GM19023 (cell line): Measurements from ENCODE around the gene PDE3A.

Experiments
- ATAC-seq: cut with Tn5 transposase; IDR thresholded peaks from one replicate; pipeline ENCODE4 v1.9.1; 2021; ENCODE audit warnings: mild to moderate bottlenecking, moderate library complexity; ENCODE audit not compliant: unreplicated experiment

The PDE3A gene

DNA sequence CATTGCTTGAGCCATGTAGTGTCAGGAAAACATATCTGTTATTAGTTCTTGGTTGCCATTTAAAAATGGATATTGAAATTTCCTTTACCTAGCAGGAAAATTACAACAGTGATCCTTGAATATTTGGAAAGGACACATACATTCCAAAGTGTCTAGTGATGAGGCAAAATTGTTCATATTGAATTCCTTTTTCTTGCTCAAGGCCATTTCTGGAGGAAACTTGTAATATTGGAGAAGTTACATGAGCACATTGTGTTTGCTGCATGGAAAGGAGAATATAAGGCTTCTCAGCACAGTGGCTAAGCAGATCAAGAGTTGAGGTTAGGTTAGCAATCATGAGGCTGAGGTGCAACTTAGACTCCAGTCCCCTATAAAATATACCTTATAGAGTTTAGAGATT is 121.9 kb downstream of the PDE3A start:
- ATAC-seq = no peak

DNA sequence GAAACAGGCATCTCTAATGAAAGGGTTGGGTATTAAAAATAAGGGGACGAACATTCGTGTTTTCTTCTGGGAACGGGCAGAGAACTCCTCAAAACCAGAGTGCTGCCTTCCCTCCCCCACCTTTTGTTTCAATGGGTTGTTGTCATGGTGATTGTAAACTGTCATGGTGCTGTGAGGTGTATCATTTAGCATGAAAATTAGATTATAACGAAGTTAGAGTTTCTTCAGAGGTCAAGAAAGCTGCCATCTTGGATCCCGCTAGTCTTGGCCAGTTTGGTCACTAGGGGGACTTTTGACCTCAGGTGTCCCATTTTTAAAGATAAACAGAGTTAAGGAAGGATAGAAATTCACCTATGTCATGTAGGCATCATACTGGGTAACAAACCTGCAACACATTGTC is 123.0 kb downstream of the PDE3A start:
- ATAC-seq = no peak

DNA sequence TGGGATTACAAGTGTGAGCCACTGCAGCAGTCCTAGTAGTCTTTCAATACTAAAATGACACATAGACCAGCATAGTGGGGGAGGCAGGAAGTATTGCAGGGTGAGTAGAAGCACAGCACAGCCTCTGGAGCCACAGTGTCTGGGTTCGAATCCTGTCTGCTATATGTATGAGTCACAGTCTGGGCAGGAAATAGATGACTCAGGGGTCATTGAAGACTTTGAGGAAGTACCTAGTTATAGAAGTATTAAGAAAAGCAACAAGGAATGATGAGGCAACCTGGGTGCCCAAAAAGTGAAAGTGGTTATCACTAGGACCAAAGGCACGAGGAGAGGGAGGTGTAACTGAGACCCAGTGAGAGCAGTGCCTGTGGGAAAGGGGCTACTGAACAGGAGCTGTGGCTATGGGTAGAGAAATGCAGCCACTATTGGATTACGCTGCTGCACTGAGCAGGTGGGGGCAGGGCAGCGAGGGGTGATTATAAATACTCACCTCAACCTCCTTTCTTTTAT is 124.0 kb downstream of the PDE3A start:
- ATAC-seq = no peak

DNA sequence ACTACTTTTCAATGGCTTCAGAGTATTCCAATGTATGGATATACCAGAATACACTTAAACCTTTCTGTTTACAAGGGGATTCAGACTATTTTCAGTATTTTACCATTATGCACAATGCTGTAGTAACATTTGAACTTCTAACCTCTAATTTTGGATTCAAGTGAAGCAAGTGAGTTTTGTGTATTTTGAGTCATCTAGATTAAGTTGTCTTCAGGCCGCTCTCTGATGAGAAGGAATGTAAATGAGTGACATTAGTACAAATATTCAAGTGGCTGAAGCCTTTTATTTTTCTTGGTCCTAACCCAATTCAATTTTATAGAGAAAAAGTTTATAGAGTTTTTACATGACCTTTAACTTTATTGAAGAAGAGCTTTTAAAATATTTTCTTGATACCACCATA is 125.6 kb downstream of the PDE3A start:
- no peak for ATAC-seq

DNA sequence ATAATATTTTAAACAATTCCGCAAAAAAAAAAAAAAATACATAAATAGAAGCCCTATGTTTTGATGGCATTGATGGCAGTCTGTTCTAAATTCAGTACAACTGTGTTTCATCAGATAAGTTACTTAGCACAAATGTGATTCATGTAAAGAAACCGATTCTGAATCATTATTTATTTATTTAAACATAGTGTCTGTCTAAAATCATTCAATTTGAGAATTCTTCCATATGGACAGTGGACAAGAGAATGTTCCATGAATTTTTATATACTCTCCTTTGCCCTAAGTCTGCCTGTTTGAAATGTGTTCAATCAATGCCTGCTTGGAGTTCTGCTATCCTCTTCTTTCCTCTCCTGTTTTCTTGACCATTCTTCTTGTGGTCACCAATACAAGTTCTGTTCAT is 126.5 kb downstream of the PDE3A start:
- ATAC-seq = no peak

DNA sequence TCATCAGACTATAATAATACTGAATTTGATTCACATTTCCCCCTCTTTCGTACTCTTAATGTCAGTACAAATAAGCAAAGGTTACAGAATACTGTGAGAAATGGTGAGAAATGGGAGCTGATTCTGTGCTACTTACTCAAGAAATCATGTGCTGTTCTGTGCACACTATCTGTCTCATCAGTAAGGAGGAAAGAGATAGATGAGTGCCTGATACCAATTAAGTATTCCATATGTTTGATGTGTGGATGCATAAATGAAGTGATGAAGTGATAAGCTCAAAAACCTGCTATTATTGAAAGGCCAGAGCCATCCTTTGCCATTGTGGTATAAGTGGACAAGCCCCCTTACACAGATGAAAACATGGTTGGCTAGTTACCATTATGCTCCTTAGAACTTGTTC is 127.7 kb downstream of the PDE3A start:
- ATAC-seq = no peak

DNA sequence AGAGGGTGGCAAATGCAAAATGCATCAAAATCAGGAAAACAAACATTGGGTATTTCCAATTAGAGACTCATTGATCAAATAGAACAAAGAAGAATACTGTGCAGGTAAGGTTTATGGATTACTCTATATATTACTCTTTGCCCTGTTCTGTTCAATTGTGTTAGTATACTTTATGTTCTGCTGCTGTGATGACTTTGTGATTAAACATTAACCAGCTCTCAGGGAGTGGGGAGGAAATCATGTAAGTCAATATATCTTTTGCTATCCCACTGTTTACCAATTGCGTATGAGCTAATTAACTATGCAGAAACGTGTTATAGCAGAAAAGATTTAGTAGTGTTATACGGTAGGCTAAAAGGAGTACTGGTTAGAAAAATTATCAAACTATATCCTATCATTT is 129.4 kb downstream of the PDE3A start:
- ATAC-seq = no peak

DNA sequence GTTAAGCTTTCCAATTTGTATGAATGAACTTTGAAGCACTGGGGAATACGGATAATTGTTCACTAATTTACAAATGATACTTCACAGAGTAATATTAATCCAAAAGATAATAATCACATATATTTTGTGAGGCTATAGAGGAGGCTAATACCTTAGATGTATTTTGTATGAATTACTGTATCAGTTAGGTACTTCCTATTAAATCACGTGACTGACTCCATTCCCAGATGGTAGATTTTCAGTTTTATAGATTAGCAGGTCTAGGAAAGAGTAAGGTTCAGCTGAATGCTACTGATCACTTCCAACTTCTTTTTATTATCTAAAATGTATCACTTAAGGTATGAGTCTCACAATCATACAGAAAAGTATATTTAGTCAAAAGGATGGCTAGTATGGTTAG is 133.6 kb downstream of the PDE3A start:
- ATAC-seq = no peak

DNA sequence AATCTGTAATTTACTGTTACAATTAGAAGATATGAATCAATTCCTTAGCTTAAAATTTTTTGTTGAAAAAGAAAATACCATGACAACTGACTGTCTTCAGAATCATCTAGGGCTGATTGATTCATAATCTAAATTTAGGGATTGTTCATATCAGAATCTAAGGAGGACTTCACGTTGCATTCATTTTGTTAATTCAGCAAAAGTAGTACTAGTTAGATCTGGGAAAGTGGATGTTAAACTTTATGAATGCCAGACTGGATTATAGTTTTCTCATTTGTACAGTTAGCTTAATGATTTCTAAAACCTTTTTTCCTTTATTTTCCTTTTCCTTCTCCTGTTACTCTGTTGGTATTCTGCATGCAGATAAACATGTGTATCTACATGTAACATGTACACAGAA is 135.5 kb downstream of the PDE3A start:
- ATAC-seq = no peak

DNA sequence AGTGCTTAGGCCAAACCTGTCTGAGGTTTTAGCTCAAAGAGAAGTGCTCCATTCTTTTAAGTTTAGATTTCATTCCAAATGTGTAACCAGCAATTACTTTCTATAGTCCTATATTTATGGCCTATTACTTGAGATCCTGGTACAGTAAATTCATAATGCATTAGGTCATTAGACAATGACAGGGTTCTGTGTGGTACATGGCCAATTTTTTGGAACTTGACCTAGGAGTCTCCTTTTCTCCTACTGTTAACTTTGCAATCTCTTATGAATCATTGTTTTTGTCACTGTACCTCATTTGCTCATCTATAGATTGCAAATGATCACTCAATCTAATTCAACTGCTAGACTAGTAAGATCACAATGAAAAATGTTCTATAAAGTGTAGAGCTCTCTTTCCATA is 136.7 kb downstream of the PDE3A start:
- no peak for ATAC-seq

DNA sequence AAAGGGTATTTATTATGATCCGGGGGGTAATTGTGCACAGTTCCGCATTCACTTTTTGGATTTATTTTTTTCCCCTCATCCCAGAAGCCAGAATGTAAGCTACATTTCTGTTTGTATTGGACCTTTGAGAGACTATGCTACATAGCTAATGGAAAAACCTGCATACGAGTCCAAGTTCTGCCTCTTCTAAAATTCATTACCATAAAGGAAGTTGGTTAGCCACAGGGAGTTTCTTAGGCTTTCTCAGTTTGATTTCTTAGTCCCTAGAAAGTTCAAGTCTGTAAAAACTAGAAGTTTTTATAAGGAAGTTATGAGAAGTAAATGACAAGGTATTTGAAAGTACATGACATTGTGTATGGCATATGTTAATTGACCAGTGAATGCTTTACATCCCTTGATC is 138.7 kb downstream of the PDE3A start:
- ATAC-seq = no peak

DNA sequence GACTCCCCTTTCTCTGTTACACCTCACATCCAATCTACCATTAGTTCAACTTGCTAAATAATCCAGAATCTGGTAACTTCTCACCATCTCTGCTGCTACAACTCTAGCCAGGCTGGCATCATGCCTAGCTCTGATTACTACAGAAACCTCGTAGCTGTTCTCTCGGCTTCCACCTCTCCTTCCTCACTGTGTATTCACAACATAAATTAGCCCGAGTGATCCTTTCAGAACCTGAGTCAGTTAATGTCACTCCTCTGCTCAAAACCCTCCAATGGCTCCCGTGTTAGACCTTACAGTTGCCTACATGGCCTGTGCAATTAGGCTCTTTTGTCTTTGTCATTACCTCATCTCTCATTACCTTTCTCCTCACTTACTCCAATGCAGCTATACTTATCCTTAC is 139.4 kb downstream of the PDE3A start:
- no peak for ATAC-seq

DNA sequence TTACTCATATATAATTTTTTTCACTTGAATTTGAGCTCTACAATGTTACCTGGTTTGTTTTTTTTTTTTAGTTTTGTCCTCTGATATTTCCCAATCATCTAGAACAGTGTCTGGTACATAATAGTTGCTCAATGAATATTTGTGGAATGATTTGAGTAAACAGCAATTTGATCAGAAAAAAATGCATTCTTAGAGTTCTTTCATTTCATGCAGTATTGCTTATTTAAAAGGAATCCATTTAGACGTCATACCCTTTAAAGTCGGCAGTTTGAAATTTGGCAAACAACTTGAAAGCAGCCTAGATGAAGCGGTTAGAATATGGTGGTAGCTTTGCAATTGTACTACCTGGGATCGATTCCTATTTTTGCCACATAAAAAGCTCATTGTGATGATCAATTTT is 140.0 kb downstream of the PDE3A start:
- no peak for ATAC-seq

DNA sequence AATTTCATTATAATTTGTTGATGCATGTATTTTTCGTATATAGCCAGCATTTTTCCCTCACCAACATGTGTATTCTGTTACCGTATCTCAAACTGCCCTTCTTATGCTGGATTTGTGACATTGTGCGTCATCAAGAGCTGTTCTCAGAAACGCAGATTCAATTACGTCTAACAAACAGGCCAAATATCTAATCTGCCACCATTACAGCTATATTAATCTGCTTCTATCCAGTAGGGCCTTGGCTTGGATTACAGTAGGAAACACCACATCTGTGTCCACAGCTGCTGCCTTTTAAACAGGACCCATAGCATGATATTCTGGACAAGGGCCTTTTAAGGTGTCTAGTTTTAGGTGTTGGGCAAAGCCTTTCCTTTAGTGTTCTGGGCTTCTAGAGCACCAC is 140.6 kb downstream of the PDE3A start:
- no peak for ATAC-seq

DNA sequence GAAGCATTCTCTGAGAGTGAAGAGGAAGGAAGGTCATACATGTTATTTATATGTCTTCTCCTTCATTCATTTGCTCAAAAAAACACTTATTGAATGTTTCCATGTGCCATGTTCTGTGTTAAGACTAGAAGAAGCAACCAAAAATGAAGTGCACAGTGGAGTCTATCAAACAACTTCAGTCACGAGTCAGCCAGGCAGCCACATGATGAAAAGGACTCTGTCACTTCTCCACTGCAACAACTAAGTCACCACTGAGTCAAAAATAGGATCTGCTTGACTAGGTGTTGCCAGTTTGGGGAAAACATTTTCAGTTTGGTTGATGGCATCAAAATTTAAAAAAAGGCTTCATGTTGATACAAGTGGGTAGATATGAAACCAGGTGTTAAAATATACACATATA is 142.5 kb downstream of the PDE3A start:
- no peak for ATAC-seq

DNA sequence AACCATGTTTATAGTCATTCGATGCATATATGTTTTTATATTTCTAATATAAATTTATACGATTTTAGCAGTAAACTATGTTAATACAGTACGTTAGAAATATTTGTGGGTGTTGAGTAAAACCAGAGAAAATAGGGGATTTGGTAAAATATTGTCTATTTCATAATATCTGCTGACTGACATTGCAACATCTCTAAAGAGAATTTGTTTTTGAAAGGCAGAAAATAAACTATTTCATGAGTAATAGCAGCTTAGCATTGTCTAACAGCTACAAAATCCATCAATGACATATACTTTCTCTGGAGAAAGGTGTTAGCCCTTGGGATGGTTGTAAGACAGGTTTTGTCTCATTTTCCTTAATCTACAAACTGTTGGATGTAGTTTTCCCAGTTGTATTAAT is 144.9 kb downstream of the PDE3A start:
- ATAC-seq = no peak

DNA sequence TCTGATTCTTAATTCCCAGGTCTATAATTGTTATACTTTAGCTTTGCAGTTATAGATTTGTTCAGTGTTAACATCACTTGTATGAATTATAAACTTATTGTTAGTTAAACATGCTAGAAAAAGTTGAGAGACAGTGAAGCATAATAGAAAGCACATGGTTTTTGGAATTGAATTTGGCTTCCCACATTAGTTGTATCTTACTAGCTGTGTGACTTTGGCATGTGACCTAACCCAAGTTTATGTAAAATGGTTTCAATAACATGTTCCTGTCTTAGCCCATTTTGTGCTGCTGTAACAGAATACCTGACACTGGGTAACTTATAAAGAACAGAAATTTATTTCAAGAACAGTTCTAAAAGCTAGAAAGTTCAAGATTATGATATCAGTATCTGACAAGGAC is 146.3 kb downstream of the PDE3A start:
- ATAC-seq = no peak

DNA sequence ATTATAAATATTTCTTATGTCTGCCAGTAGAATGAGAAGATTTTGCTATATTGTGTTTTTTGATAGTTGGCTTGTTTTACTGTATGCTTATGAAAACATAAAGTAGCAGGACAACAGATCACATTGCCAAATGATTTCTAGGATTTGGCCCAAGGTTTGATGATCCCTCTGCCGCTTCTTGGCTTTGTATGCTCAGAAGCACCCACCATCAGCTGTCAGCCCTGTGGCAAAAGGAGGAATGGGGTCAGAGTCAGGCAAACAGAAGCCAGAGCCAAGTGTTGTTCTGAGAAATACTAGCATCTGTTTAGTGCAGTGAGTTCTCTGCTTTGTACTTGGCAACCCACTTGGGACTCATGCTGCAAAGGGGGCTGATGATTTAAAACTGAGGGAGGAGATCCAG is 152.2 kb downstream of the PDE3A start:
- ATAC-seq = no peak

DNA sequence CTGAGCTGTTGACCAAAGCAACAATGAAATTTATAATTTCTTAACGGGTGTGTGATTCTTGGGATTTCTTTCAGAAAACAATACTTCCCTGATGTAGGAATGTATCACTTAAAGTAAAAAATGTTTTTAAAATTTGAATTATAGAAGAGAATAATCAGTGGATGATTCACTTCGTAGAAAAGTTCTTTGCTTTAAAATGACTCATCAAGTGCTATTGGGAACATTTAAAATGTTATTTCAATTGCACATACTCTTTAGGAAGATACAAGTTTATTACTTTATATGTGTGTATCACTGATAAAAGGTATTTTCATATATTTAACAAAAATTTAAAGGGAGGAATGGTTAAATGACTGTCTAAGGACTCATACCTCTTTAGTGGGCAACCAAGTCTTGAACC is 155.3 kb downstream of the PDE3A start:
- ATAC-seq = no peak

DNA sequence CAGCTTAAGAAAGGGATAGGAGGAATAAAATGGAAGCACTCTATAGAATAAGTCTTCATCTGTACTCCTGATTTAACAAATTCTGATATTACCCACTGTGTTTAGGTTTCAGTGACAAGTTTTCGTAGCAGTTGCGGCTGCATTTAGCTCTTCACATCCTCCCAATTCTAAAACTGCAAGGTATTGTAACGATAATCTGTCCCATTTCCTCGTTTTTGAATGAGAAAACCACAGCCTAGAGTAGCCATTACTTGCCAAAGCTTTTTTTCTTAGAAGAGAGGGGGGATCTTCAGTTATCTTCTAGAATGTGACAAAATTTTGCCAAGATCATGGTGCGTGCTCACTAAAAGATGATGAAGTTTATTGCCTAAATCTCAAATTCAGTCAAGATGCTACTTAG is 155.8 kb downstream of the PDE3A start:
- ATAC-seq = no peak

DNA sequence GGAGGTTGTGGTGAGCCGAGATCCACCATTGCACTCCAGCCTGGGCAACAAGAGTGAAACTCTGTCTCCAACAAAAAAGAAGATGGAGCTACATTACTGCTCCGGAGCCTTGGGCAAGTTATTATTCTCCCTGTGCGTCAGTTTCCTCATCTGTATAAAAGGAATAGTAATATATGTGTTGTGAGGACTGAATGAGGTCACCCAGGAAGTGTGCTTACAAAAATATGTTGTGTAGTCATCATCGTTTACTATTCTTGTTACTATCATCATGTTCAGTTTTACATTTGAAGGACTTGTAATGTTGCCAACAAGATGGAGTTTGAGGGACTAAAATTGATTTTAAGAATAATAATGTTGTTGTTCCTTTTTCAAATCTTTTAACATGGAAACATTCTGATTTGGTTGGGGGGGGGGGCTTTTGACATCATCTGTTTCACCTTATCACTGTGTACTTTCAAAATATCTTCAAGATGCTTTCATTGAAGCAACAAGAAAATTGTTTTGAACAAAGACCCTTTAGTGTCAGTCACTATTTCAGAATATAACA is 156.8 kb downstream of the PDE3A start:
- no peak for ATAC-seq

DNA sequence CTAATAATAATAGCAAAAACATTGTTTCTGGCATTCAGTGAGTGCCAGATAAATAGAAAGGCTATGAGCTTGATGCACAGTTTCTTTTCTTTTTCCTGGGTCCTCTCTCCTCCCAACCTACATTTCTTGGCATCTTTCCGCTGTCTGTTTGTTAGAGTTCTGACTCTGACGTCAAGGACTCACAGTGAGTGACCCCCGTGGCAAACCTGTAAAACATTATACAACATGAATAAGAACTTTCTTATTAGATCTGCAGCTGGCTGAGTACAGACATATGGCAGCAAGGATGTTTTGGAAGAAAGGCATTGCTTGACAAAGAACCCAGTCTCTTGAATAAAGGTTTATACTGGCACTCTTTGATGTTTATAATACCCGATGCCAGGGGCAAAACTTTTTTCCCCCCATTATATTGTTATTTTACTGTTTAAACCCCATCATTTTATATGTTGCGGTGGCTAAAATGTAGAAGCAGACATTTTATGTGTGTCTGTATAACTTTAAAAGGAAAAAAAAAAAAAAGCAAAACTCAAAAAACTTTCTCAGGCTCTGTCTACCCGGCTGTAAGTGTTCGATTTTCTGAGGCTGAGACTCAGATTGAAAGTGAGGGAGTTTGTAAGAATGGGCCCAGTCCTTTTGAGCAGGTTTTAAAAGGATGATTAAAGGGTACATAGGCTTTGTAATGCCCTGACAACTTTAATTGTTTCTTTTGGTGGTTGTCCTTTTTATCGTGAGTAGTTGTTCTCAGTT is 159.3 kb downstream of the PDE3A start:
- no peak for ATAC-seq

DNA sequence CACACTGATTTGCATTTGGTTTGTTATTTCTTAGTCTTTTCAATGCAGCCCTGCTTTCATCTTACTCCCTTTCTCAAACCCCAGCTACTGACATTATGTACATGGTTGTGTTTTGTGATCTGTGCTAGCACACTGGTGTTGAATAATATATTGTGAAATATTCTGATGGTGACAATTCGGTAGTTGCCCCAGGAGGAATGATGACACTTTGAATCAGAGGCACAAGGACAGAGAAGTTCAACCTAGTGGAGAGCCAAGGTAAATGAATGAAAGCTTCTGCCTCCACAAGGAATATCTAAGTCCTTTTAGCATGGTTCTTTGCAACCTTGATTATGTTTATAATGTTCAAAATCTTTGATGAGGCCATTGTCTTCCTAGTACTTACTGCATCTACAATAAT is 159.9 kb downstream of the PDE3A start:
- ATAC-seq = no peak
